ENCODE data around the gene PLET1. TPM values are rescaled to one million over a fixed set of nuclear protein-coding genes. Genes with fewer than 3 reads are reported as not detected.

The PLET1 gene
- total RNA-seq, 4 donors from 2014 or later: not detected

DNA sequence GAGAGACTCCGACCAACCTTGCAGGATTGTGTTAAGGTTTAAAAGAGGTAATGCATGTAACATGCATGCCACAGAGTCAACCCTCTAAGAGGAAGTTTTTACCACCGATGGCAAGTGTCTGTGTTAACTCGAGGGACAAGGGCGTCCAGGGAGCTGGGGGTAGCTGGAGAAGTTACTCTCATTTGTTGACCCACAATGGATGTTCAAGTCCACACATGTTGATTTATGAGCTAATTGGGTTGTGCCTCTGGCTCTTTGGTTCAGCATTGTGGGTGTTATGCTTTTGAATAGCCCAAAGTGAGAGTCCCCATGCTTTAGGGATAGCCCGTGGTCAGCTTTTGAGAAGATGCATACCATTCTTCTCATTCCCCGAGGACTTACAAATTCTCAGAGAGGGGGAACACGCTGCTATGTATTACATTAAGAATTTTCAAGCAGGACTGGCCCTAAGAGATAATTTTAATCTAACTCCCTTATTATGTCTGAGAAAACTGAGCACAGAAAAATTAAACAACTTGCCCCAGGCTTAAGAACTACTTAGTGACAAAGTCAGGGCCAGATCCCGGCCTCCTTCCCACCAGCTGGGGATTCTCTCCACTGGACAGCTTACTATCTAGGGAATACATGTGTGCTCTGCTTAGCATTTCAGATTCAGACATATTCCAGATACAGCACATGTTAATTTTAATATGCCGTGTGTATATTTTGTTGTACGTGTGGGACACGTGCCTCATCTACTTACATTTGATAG, 5.2 kb upstream of the PLET1 start:
- TF ChIP-seq, protein P1, sequence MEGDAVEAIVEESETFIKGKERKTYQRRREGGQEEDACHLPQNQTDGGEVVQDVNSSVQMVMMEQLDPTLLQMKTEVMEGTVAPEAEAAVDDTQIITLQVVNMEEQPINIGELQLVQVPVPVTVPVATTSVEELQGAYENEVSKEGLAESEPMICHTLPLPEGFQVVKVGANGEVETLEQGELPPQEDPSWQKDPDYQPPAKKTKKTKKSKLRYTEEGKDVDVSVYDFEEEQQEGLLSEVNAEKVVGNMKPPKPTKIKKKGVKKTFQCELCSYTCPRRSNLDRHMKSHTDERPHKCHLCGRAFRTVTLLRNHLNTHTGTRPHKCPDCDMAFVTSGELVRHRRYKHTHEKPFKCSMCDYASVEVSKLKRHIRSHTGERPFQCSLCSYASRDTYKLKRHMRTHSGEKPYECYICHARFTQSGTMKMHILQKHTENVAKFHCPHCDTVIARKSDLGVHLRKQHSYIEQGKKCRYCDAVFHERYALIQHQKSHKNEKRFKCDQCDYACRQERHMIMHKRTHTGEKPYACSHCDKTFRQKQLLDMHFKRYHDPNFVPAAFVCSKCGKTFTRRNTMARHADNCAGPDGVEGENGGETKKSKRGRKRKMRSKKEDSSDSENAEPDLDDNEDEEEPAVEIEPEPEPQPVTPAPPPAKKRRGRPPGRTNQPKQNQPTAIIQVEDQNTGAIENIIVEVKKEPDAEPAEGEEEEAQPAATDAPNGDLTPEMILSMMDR (IDR thresholded peaks at IDR 0.05; ENCODE audit: low read depth): no peak

- TF ChIP-seq, protein P1 (IDR thresholded peaks at IDR 0.05; ENCODE audit: low read depth): no peak
Observed at GRCh38 chr11:112255067-112255720, 5.5 kb downstream of the PLET1 start.

GRCh38 chr11:112253605-112254242, 6.9 kb downstream of the PLET1 start:
- TF ChIP-seq, protein P1 (IDR thresholded peaks at IDR 0.05; ENCODE audit: low read depth): no peak

DNA sequence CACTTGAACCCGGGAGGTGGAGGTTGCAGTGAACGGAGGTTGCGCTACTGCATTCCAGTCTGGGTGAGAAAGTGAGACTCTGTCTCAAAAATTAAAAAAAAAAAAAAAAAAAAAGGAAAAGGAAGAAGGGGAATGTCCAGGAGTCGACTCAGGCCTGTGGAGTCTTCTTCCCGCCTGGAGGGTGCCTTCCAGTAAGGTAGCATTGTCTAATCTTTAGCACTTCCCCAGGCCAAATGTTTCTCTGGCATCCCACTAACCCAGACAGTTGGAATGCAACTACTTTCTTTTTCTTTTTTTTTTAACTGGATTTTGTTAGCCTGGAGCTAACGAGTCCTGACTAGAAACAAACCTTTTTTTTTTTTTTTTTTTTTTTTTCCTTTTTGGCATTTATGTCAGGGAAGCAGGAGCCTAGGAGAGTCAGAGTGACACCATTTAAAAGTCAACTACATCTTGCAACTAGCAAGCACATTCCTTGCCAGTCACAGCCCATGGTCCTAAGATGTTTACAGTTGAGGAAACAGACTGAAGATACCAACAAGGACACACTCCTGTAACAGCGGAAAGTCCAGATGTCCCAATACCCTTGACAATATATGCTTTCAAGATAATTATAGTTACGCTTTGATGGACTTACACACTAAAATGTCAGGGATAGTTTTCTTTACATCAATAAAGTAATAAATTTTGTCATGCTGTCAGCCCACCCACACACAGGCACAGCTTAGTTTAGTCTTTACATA, 10.6 kb downstream of the PLET1 start:
- TF ChIP-seq, protein P1 (IDR thresholded peaks at IDR 0.05; ENCODE audit: low read depth): no peak

GRCh38 chr11:112248201-112248600, 12.5 kb downstream of the PLET1 start:
- TF ChIP-seq, protein P1 (IDR thresholded peaks at IDR 0.05; ENCODE audit: low read depth): no peak

- TF ChIP-seq, protein P1 (IDR thresholded peaks at IDR 0.05; ENCODE audit: low read depth): no peak
Observed at GRCh38 chr11:112247201-112247600, 13.5 kb downstream of the PLET1 start.

All from subcutaneous adipose tissue (tissue), 4 donors.